Tibial nerve (tissue), 4 donors: ENCODE measurements around the gene VEGFC. TPM values are rescaled to one million over a fixed set of nuclear protein-coding genes. Genes with fewer than 3 reads are reported as not detected.

Source experiments
- DNase-seq, 2 donors: peaks; one replicate each; pipeline ENCODE4 v3.0.0-alpha.2; 2019; ENCODE audit warnings: low spot score in 2 of 2
- H3K27ac ChIP-seq, 4 donors: fragments of 200-600 bp; sonication (generic) in 3 of 4; one replicate each; pipeline ENCODE4 v1.5.1; 2017 to 2019; ENCODE audit warnings: mild to moderate bottlenecking in 1 of 4
- H3K27me3 ChIP-seq, 2 donors: fragments of 200-600 bp; sonication (generic) in 1 of 2; one replicate each; pipeline versions ENCODE4 v1.5.1 to v1.6.0; 2017 to 2019
- H3K36me3 ChIP-seq, 3 donors: fragments of 200-600 bp; sonication (generic); one replicate each; pipeline ENCODE4 v1.5.1; 2018 to 2019
- H3K4me1 ChIP-seq, 4 donors: fragments of 200-600 bp; sonication (generic) in 3 of 4; one replicate each; pipeline ENCODE4 v1.5.1; 2017 to 2019
- H3K4me3 ChIP-seq, 4 donors: fragments of 200-600 bp; sonication (generic) in 3 of 4; one replicate each; pipeline ENCODE4 v1.5.1; 2017 to 2019; ENCODE audit warnings: mild to moderate bottlenecking in 1 of 4, moderate library complexity in 1 of 4
- H3K9me3 ChIP-seq, 4 donors: fragments of 200-600 bp; sonication (generic) in 3 of 4; one replicate each; pipeline ENCODE4 v1.5.1; 2017 to 2019
- CTCF ChIP-seq, 5 experiments: fragments of 200-600 bp in 3 of 5; fragments of 450-650 bp in 2 of 5; sonication (generic) in 3 of 5; IDR thresholded peaks; one replicate each; pipeline ENCODE4 v1.5.1; 2016 to 2019; ENCODE audit warnings: antibody characterized with exemption in 5 of 5, mild to moderate bottlenecking in 3 of 5, moderate library complexity in 2 of 5
- EP300 ChIP-seq, 2 donors: sonication (generic); formaldehyde crosslinking; IDR thresholded peaks; one replicate each; pipeline ENCODE4 v1.6.1; 2017; ENCODE audit warnings: antibody characterized with exemption in 2 of 2, mild to moderate bottlenecking in 1 of 2
- POLR2A ChIP-seq, 2 donors: fragments of 450-650 bp; IDR thresholded peaks; one replicate each; pipeline ENCODE4 v1.6.1; 2017; ENCODE audit warnings: antibody characterized with exemption in 2 of 2, mild to moderate bottlenecking in 2 of 2, moderate library complexity in 2 of 2
- WGBS, 2 donors: methylation state at CpG; one replicate each; pipeline ENCODE4 v1.1.5; 2018; 5-methylcytosine and 5-hydroxymethylcytosine counted together
- total RNA-seq, 4 donors: library from RNA; depleted of rRNA; stranded (reverse); fragments of >200 nt; gene quantifications; one replicate each; pipeline ENCODE4 v1.1.0, GENCODE V29; 2016

The VEGFC gene
- total RNA-seq, 4 donors from 2014 or later, result 2.4 to 14.4 (median 5.6) TPM

- H3K4me1 ChIP-seq, result no peaks in the 10 kb centered on the region
- no peak overlapping the region for H3K27ac ChIP-seq
- H3K4me3 ChIP-seq, result no peak overlapping the region
- 76 to 81% methylated on average over 4 of the region's 4 CpGs for WGBS, 2 donors
- no peak for DNase-seq
- H3K9me3 ChIP-seq, result no peaks in the 10 kb centered on the region
- no peaks in the 10 kb centered on the region for H3K36me3 ChIP-seq
- no peak for TF ChIP-seq POLR2A (IDR thresholded peaks at IDR 0.05)
- no peak for TF ChIP-seq CTCF (IDR thresholded peaks at IDR 0.05)
- TF ChIP-seq EP300 (IDR thresholded peaks at IDR 0.05), result no peak
- no peaks in the 10 kb centered on the region for H3K27me3 ChIP-seq
These were observed 115.8 kb downstream of the VEGFC start for GRCh38 chr4:176676901-176677300.

- H3K27me3 ChIP-seq, result no peaks in the 10 kb centered on the region
- no peaks in the 10 kb centered on the region for H3K9me3 ChIP-seq
- WGBS, 2 donors, result 84 to 87% methylated on average over 3 of the region's 3 CpGs
- no peak for DNase-seq
- H3K27ac ChIP-seq, result no peak overlapping the region
- H3K4me3 ChIP-seq, result no peak overlapping the region
- no peaks in the 10 kb centered on the region for H3K4me1 ChIP-seq
- H3K36me3 ChIP-seq, result no peaks in the 10 kb centered on the region
- TF ChIP-seq CTCF (IDR thresholded peaks at IDR 0.05), result no peak
- no peak for TF ChIP-seq EP300 (IDR thresholded peaks at IDR 0.05)
- TF ChIP-seq POLR2A (IDR thresholded peaks at IDR 0.05), result no peak
These were observed 116.9 kb downstream of the VEGFC start for GRCh38 chr4:176675810-176676209.

GRCh38 chr4:176671532-176671931, 121.2 kb downstream of the VEGFC start:
- WGBS, 2 donors, result 74 to 76% methylated on average over 9 of the region's 9 CpGs
- no peak for DNase-seq
- no peak for TF ChIP-seq POLR2A (IDR thresholded peaks at IDR 0.05)
- Histone ChIP-seq H3K27me3 (no peaks in the 10 kb centered on the region), H3K4me3 (no peak overlapping the region), H3K9me3 (no peaks in the 10 kb centered on the region), H3K27ac (no peak overlapping the region), H3K36me3 (no peaks in the 10 kb centered on the region), H3K4me1 (no peaks in the 10 kb centered on the region)

GRCh38 chr4:176668324-176668723, 124.4 kb downstream of the VEGFC start:
- no peaks in the 10 kb centered on the region for H3K36me3 ChIP-seq
- no peaks in the 10 kb centered on the region for H3K27me3 ChIP-seq
- no peak for DNase-seq
- H3K4me3 ChIP-seq, result no peak overlapping the region
- H3K27ac ChIP-seq, result no peak overlapping the region
- no peaks in the 10 kb centered on the region for H3K9me3 ChIP-seq
- TF ChIP-seq POLR2A (IDR thresholded peaks at IDR 0.05), result no peak
- no peak for TF ChIP-seq CTCF (IDR thresholded peaks at IDR 0.05)
- TF ChIP-seq EP300 (IDR thresholded peaks at IDR 0.05), result no peak
- 52 to 55% methylated on average over 2 of the region's 2 CpGs for WGBS, 2 donors
- H3K4me1 ChIP-seq, result no peaks in the 10 kb centered on the region

DNA sequence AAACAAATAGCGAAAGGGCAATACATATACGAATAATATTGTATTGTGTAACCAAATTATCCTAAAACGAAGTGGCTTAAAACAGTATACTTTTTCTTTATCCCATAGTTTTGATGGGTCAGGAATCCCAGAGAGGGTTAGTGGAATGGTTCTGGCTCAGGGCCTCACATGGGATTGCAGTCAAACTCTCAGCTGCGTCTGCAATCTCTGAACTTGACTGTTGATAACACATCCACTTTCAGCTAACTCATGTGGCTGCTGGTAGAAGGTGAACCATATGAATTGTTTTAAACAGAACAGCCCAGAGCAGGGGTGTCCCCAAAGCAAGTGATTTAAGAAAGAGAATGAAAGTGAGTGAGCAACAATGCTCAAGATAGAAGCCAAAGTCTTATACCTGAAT, 127.8 kb downstream of the VEGFC start:
- H3K4me3 ChIP-seq, result no peak overlapping the region
- H3K9me3 ChIP-seq, result no peaks in the 10 kb centered on the region
- WGBS, 2 donors, result 78 to 86% methylated on average over 4 of the region's 4 CpGs
- DNase-seq, result no peak
- no peaks in the 10 kb centered on the region for H3K36me3 ChIP-seq
- no peak for TF ChIP-seq EP300 (IDR thresholded peaks at IDR 0.05)
- no peak for TF ChIP-seq CTCF (IDR thresholded peaks at IDR 0.05)
- no peak for TF ChIP-seq POLR2A (IDR thresholded peaks at IDR 0.05)
- no peaks in the 10 kb centered on the region for H3K4me1 ChIP-seq
- no peaks in the 10 kb centered on the region for H3K27me3 ChIP-seq
- no peak overlapping the region for H3K27ac ChIP-seq

DNA sequence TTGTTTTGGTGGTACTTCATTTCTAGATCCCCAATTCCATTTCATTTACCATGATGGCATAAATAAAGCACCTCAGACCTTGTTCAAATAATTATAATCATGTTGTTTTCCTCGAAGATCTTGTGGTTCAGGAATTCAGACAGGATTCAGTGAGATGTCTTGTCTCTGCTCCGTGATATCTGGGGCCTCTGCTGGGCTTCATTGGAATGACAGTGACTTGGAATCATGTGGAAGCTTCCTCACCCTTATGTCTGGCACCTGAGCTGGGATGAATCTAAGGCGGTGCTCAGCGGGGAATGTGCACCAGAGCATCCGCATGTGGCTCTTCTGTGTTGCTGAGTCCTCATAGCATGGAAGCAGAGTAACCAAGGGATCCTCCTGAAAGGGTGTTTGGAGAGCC, 132.2 kb downstream of the VEGFC start:
- TF ChIP-seq POLR2A (IDR thresholded peaks at IDR 0.05), result no peak
- TF ChIP-seq EP300 (IDR thresholded peaks at IDR 0.05), result no peak
- no peak for TF ChIP-seq CTCF (IDR thresholded peaks at IDR 0.05)
- no peaks in the 10 kb centered on the region for H3K36me3 ChIP-seq
- H3K27me3 ChIP-seq, result no peaks in the 10 kb centered on the region
- H3K4me3 ChIP-seq, result no peak overlapping the region
- H3K9me3 ChIP-seq, result no peaks in the 10 kb centered on the region
- H3K27ac ChIP-seq, result no peak overlapping the region
- no peak for DNase-seq
- 77 to 79% methylated on average over 5 of the region's 5 CpGs for WGBS, 2 donors
- no peaks in the 10 kb centered on the region for H3K4me1 ChIP-seq
